GM23338 (cell line): ENCODE data around the gene MCAM. TPM values are rescaled to one million over a fixed set of nuclear protein-coding genes. Genes with fewer than 3 reads are reported as not detected.
A peak's percentile ranks its signal among the peaks of the same experiment; 100 is the strongest.

Experiments used
- ATAC-seq: fragments of 200-7000 bp; cut with Tn5 transposase; 3 replicates; pipeline ENCODE4 v1.9.1; 2020
- DNase-seq: peaks from one replicate; pipeline ENCODE4 v3.0.0-alpha.2; 2015; ENCODE audit warnings: low spot score
- H2AFZ ChIP-seq: fragments of 200-600 bp; sonication (generic); 2 replicates; pipeline ENCODE4 v1.8.0; 2016; ENCODE audit warnings: antibody characterized with exemption, mild to moderate bottlenecking, moderate library complexity
- H3F3A ChIP-seq: fragments of 200-600 bp; sonication (generic); replicated peaks from 2 replicates; pipeline ENCODE4 v1.8.0; 2017; ENCODE audit warnings: antibody characterized with exemption, mixed run types, low read depth
- H3K27ac ChIP-seq: fragments of 200-600 bp; sonication (generic); 2 replicates; pipeline ENCODE4 v1.6.1; 2016; ENCODE audit warnings: low read depth
- H3K27me3 ChIP-seq: fragments of 200-600 bp; sonication (generic); 2 replicates; pipeline ENCODE4 v1.8.0; 2016; ENCODE audit warnings: mild to moderate bottlenecking, mixed run types, moderate library complexity; ENCODE audit not compliant: insufficient read depth
- H3K36me3 ChIP-seq: fragments of 200-600 bp; sonication (generic); 2 replicates; pipeline ENCODE4 v1.8.0; 2016; ENCODE audit warnings: mild to moderate bottlenecking; ENCODE audit not compliant: insufficient read depth
- H3K4me1 ChIP-seq: fragments of 200-600 bp; sonication (generic); 2 replicates; pipeline ENCODE4 v1.8.0; 2016; ENCODE audit warnings: mild to moderate bottlenecking, moderate library complexity; ENCODE audit not compliant: insufficient read depth
- H3K4me2 ChIP-seq: fragments of 200-600 bp; sonication (generic); 2 replicates; pipeline ENCODE4 v1.7.1; 2017; ENCODE audit warnings: mixed run types
- H3K4me3 ChIP-seq: fragments of 200-600 bp; sonication (generic); 2 replicates; pipeline ENCODE4 v1.6.1; 2016; ENCODE audit warnings: mixed run types
- H3K79me2 ChIP-seq: fragments of 200-600 bp; sonication (generic); replicated peaks from 2 replicates; pipeline ENCODE4 v1.8.0; 2017; ENCODE audit warnings: mild to moderate bottlenecking; ENCODE audit not compliant: insufficient read depth
- H3K9me2 ChIP-seq: fragments of 200-600 bp; sonication (generic); 2 replicates; pipeline ENCODE4 v1.8.0; 2017; ENCODE audit not compliant: insufficient read depth
- H4K20me1 ChIP-seq: fragments of 200-600 bp; sonication (generic); replicated peaks from 2 replicates; pipeline ENCODE4 v1.8.0; 2017; ENCODE audit warnings: mild to moderate bottlenecking; ENCODE audit not compliant: insufficient read depth
- H3K27ac Mint-ChIP-seq: 2 replicates; pipeline ENCODE4 v1.8.0; 2020; ENCODE audit warnings: inconsistent platforms, mild to moderate bottlenecking, moderate library complexity, mixed read lengths
- H3K27me3 Mint-ChIP-seq: 3 replicates; pipeline ENCODE4 v1.8.0; 2022; ENCODE audit warnings: low read depth, mild to moderate bottlenecking, moderate library complexity, mixed read lengths, inconsistent platforms; ENCODE audit not compliant: insufficient read depth, poor library complexity
- H3K36me3 Mint-ChIP-seq: 3 replicates; pipeline ENCODE4 v1.8.0; 2021; ENCODE audit warnings: low read depth, mild to moderate bottlenecking, inconsistent platforms, moderate library complexity, mixed read lengths
- H3K4me1 Mint-ChIP-seq: 3 replicates; pipeline ENCODE4 v1.8.0; 2020; ENCODE audit warnings: mild to moderate bottlenecking, inconsistent platforms, mixed read lengths
- H3K4me3 Mint-ChIP-seq: 3 replicates; pipeline ENCODE4 v1.8.0; 2021; ENCODE audit warnings: moderate library complexity, mild to moderate bottlenecking, inconsistent platforms, mixed read lengths
- H3K9me3 Mint-ChIP-seq: 3 replicates; pipeline ENCODE4 v1.8.0; 2020; ENCODE audit warnings: moderate library complexity, mild to moderate bottlenecking, inconsistent platforms, mixed read lengths
- CREB1 ChIP-seq: fragments of 250-450 bp; sonication (Bioruptor Pico); IDR thresholded peaks from 2 replicates; pipeline ENCODE4 v1.5.0; 2020; ENCODE audit warnings: low read depth, mild to moderate bottlenecking, moderate library complexity
- CTCF ChIP-seq, 2 experiments: fragments of 200-600 bp in 1 of 2; sonication (generic) in 1 of 2; conservative IDR thresholded peaks; 2 replicates each; pipeline versions ENCODE4 v1.5.1 to v1.6.1; 2016 to 2017; ENCODE audit warnings: antibody characterized with exemption in 2 of 2, low read depth in 2 of 2, mild to moderate bottlenecking in 2 of 2, moderate library complexity in 1 of 2
- EZH2 ChIP-seq: fragments of 200-600 bp; sonication (generic); IDR thresholded peaks from one replicate; pipeline ENCODE4 v1.8.0; 2017; ENCODE audit warnings: antibody characterized with exemption, mild to moderate bottlenecking, low read depth; ENCODE audit not compliant: unreplicated experiment
- EZH2phosphoT487 ChIP-seq: fragments of 200-600 bp; sonication (generic); IDR thresholded peaks from one replicate; pipeline ENCODE4 v1.8.1; 2018; ENCODE audit warnings: antibody characterized with exemption; ENCODE audit not compliant: unreplicated experiment
- JUNB ChIP-seq: IDR thresholded peaks from one replicate; pipeline ENCODE4 v1.6.1; 2016; ENCODE audit warnings: antibody characterized with exemption; ENCODE audit not compliant: unreplicated experiment
- NANOG ChIP-seq: IDR thresholded peaks from 2 replicates; pipeline ENCODE4 v1.6.1; 2016; ENCODE audit warnings: antibody characterized with exemption, borderline replicate concordance
- POLR2AphosphoS5 ChIP-seq: IDR thresholded peaks from 2 replicates; pipeline ENCODE4 v1.6.1; 2016; ENCODE audit warnings: antibody characterized with exemption, low read depth
- STAT1 ChIP-seq: IDR thresholded peaks from one replicate; pipeline ENCODE4 v1.6.1; 2016; ENCODE audit warnings: antibody characterized with exemption; ENCODE audit not compliant: unreplicated experiment
- ZNF114 ChIP-seq: fragments of 250-450 bp; sonication (Bioruptor Pico); IDR thresholded peaks from 2 replicates; pipeline ENCODE4 v1.5.0; 2020; ENCODE audit warnings: mild to moderate bottlenecking, moderate library complexity
- ZNF331 ChIP-seq: fragments of 250-450 bp; sonication (Bioruptor Pico); IDR thresholded peaks from 2 replicates; pipeline ENCODE4 v1.5.0; 2020; ENCODE audit warnings: low read depth, mild to moderate bottlenecking, moderate library complexity
- polyA plus RNA-seq: library from polyadenylated mRNA; unstranded; fragments of >200 nt; fragmentation: Nextera tagmentation; extraction: Ambion mirVana; gene quantifications from 2 replicates; pipeline ENCODE4 v1.2.1, GENCODE V29; 2016
- total RNA-seq: library from RNA; depleted of rRNA; stranded (reverse); fragments of >200 nt; shearing (Covaris generic); gene quantifications from 2 replicates; pipeline ENCODE4 v1.2.3, GENCODE V29; 2014
- TF ChIP-seq, protein P1 (sequence below): IDR thresholded peaks from one replicate; pipeline ENCODE4 v1.6.1; 2018; ENCODE audit warnings: antibody characterized with exemption; ENCODE audit not compliant: unreplicated experiment
- TF ChIP-seq, protein P2 (sequence below): IDR thresholded peaks from 2 replicates; pipeline ENCODE4 v1.6.1; 2016; ENCODE audit warnings: antibody characterized with exemption
- TF ChIP-seq, protein P3 (sequence below): fragments of 250-450 bp; sonication (Bioruptor Pico); IDR thresholded peaks from 2 replicates; pipeline ENCODE4 v1.5.0; 2020; ENCODE audit warnings: mild to moderate bottlenecking, moderate library complexity

The MCAM gene
- total and polyA plus RNA-seq, 2 experiments from 2014 or later: 8.9 to 79.5 TPM

GRCh38 chr11:119320240-119320775 lies 3.4 kb upstream of the MCAM start:
- H3K4me1 Mint-ChIP-seq: peaks cover 37% of the 10 kb centered on the region
- no peaks in the 10 kb centered on the region for H3K36me3 ChIP-seq
- peak overlapping the region; percentile 43; the same call in 1 of the 2 replicates for H2AFZ ChIP-seq
- H3K79me2 ChIP-seq: no peaks in the 10 kb centered on the region
- H3K27me3 Mint-ChIP-seq: peaks cover 42% of the 10 kb centered on the region
- H3K4me3 ChIP-seq: peak overlapping the region; percentile 80
- H3K27ac ChIP-seq: peak overlapping the region; percentile 88; the same call in 1 of the 2 replicates
- H4K20me1 ChIP-seq: no peaks in the 10 kb centered on the region
- peaks cover 33% of the 10 kb centered on the region for H3K27me3 ChIP-seq
- H3K4me2 ChIP-seq: peak overlapping the region; percentile 98
- H3F3A ChIP-seq: peaks cover 22% of the 10 kb centered on the region
- H3K27ac Mint-ChIP-seq: no peak overlapping the region
- TF ChIP-seq, protein P1, sequence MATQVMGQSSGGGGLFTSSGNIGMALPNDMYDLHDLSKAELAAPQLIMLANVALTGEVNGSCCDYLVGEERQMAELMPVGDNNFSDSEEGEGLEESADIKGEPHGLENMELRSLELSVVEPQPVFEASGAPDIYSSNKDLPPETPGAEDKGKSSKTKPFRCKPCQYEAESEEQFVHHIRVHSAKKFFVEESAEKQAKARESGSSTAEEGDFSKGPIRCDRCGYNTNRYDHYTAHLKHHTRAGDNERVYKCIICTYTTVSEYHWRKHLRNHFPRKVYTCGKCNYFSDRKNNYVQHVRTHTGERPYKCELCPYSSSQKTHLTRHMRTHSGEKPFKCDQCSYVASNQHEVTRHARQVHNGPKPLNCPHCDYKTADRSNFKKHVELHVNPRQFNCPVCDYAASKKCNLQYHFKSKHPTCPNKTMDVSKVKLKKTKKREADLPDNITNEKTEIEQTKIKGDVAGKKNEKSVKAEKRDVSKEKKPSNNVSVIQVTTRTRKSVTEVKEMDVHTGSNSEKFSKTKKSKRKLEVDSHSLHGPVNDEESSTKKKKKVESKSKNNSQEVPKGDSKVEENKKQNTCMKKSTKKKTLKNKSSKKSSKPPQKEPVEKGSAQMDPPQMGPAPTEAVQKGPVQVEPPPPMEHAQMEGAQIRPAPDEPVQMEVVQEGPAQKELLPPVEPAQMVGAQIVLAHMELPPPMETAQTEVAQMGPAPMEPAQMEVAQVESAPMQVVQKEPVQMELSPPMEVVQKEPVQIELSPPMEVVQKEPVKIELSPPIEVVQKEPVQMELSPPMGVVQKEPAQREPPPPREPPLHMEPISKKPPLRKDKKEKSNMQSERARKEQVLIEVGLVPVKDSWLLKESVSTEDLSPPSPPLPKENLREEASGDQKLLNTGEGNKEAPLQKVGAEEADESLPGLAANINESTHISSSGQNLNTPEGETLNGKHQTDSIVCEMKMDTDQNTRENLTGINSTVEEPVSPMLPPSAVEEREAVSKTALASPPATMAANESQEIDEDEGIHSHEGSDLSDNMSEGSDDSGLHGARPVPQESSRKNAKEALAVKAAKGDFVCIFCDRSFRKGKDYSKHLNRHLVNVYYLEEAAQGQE: peak; percentile 22
- no peak for TF ChIP-seq ZNF114 (CRISPR knock-in tag)
- TF ChIP-seq, protein P2, sequence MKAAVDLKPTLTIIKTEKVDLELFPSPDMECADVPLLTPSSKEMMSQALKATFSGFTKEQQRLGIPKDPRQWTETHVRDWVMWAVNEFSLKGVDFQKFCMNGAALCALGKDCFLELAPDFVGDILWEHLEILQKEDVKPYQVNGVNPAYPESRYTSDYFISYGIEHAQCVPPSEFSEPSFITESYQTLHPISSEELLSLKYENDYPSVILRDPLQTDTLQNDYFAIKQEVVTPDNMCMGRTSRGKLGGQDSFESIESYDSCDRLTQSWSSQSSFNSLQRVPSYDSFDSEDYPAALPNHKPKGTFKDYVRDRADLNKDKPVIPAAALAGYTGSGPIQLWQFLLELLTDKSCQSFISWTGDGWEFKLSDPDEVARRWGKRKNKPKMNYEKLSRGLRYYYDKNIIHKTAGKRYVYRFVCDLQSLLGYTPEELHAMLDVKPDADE: peak; percentile 21; the same call in 1 of the 2 replicates
- TF ChIP-seq, protein P3, sequence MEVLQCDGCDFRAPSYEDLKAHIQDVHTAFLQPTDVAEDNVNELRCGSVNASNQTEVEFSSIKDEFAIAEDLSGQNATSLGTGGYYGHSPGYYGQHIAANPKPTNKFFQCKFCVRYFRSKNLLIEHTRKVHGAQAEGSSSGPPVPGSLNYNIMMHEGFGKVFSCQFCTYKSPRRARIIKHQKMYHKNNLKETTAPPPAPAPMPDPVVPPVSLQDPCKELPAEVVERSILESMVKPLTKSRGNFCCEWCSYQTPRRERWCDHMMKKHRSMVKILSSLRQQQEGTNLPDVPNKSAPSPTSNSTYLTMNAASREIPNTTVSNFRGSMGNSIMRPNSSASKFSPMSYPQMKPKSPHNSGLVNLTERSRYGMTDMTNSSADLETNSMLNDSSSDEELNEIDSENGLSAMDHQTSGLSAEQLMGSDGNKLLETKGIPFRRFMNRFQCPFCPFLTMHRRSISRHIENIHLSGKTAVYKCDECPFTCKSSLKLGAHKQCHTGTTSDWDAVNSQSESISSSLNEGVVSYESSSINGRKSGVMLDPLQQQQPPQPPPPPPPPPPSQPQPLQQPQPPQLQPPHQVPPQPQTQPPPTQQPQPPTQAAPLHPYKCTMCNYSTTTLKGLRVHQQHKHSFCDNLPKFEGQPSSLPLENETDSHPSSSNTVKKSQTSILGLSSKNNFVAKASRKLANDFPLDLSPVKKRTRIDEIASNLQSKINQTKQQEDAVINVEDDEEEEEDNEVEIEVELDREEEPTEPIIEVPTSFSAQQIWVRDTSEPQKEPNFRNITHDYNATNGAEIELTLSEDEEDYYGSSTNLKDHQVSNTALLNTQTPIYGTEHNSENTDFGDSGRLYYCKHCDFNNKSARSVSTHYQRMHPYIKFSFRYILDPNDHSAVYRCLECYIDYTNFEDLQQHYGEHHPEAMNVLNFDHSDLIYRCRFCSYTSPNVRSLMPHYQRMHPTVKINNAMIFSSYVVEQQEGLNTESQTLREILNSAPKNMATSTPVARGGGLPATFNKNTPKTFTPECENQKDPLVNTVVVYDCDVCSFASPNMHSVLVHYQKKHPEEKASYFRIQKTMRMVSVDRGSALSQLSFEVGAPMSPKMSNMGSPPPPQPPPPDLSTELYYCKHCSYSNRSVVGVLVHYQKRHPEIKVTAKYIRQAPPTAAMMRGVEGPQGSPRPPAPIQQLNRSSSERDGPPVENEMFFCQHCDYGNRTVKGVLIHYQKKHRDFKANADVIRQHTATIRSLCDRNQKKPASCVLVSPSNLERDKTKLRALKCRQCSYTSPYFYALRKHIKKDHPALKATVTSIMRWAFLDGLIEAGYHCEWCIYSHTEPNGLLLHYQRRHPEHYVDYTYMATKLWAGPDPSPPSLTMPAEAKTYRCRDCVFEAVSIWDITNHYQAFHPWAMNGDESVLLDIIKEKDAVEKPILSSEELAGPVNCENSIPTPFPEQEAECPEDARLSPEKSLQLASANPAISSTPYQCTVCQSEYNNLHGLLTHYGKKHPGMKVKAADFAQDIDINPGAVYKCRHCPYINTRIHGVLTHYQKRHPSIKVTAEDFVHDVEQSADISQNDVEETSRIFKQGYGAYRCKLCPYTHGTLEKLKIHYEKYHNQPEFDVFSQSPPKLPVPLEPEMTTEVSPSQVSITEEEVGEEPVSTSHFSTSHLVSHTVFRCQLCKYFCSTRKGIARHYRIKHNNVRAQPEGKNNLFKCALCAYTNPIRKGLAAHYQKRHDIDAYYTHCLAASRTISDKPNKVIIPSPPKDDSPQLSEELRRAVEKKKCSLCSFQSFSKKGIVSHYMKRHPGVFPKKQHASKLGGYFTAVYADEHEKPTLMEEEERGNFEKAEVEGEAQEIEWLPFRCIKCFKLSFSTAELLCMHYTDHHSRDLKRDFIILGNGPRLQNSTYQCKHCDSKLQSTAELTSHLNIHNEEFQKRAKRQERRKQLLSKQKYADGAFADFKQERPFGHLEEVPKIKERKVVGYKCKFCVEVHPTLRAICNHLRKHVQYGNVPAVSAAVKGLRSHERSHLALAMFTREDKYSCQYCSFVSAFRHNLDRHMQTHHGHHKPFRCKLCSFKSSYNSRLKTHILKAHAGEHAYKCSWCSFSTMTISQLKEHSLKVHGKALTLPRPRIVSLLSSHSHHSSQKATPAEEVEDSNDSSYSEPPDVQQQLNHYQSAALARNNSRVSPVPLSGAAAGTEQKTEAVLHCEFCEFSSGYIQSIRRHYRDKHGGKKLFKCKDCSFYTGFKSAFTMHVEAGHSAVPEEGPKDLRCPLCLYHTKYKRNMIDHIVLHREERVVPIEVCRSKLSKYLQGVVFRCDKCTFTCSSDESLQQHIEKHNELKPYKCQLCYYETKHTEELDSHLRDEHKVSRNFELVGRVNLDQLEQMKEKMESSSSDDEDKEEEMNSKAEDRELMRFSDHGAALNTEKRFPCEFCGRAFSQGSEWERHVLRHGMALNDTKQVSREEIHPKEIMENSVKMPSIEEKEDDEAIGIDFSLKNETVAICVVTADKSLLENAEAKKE (CRISPR knock-in tag): no peak
- TF ChIP-seq POLR2AphosphoS5: no peak
- no peak for TF ChIP-seq EZH2
- TF ChIP-seq ZNF331 (CRISPR knock-in tag): no peak
- TF ChIP-seq JUNB: no peak
- no peak for TF ChIP-seq EZH2phosphoT487
- TF ChIP-seq CTCF (conservative IDR thresholded peaks at IDR 0.05; ENCODE audit: low read depth in 2 of 2): no peak
- no peak for TF ChIP-seq STAT1
- TF ChIP-seq CREB1: no peak
- no peak for TF ChIP-seq NANOG
- no peaks in the 10 kb centered on the region for H3K9me2 ChIP-seq
- ATAC-seq (peak; percentile 1; the same call in 2 of the 3 replicates), DNase-seq (peak; percentile 68)
- H3K9me3 Mint-ChIP-seq: no peaks in the 10 kb centered on the region
- H3K36me3 Mint-ChIP-seq: no peaks in the 10 kb centered on the region
- peak overlapping the region; percentile 61 for H3K4me3 Mint-ChIP-seq
- peaks cover 45% of the 10 kb centered on the region for H3K4me1 ChIP-seq
